Stimulated activated CD8-positive, alpha-beta memory T cell treated with anti-CD3 and anti-CD28 coated beads, Interleukin-15, amount 100 ng/mL, for 1 hour (primary cell): ENCODE measurements around the gene MTTP.

Experiments
- DNase-seq: peaks from one replicate; pipeline ENCODE4 v3.0.0-alpha.2; 2020; ENCODE audit warnings: low read depth

Gene MTTP

GRCh38 chr4:99642725-99643489, 68.3 kb downstream of the MTTP start:
- no peak for DNase-seq

GRCh38 chr4:99644453-99644852, 69.8 kb downstream of the MTTP start:
- no peak for DNase-seq

- DNase-seq = no peak
These were observed 70.4 kb downstream of the MTTP start for GRCh38 chr4:99645036-99645435.

- no peak for DNase-seq
These were observed 71.0 kb downstream of the MTTP start for GRCh38 chr4:99645638-99646037.

- no peak for DNase-seq
These were observed 72.4 kb downstream of the MTTP start for GRCh38 chr4:99647071-99647470.

GRCh38 chr4:99648321-99648720, 73.7 kb downstream of the MTTP start:
- no peak for DNase-seq

- no peak for DNase-seq
These were observed 74.6 kb downstream of the MTTP start for GRCh38 chr4:99649208-99649607.

GRCh38 chr4:99649778-99650177, 75.2 kb downstream of the MTTP start:
- no peak for DNase-seq

- no peak for DNase-seq
These were observed 76.6 kb downstream of the MTTP start for GRCh38 chr4:99651016-99651769.

GRCh38 chr4:99651811-99652485, 77.3 kb downstream of the MTTP start:
- DNase-seq = no peak

- DNase-seq = no peak
These were observed 78.2 kb downstream of the MTTP start for GRCh38 chr4:99652596-99653436.

- DNase-seq = no peak
These were observed 79.3 kb downstream of the MTTP start for GRCh38 chr4:99653916-99654315.

- no peak for DNase-seq
These were observed 79.7 kb downstream of the MTTP start for GRCh38 chr4:99654361-99654761.

GRCh38 chr4:99655308-99656081, 80.9 kb downstream of the MTTP start:
- no peak for DNase-seq

GRCh38 chr4:99657798-99658197, 83.2 kb downstream of the MTTP start, which contains the start of gene C4orf54:
Gene C4orf54, minus strand, starts transcription at chr4:99657828. Its CDS starts 3,180 bp downstream, at chr4:99654648.
- no peak for DNase-seq

- no peak for DNase-seq
These were observed 84.0 kb downstream of the MTTP start for GRCh38 chr4:99658666-99659065.

- no peak for DNase-seq
These were observed 87.3 kb downstream of the MTTP start for GRCh38 chr4:99661907-99662306.

- no peak for DNase-seq
These were observed 90.1 kb downstream of the MTTP start for GRCh38 chr4:99664716-99665115.

- no peak for DNase-seq
These were observed 91.4 kb downstream of the MTTP start for GRCh38 chr4:99665983-99666382.

GRCh38 chr4:99668472-99668871, 93.8 kb downstream of the MTTP start:
- DNase-seq = no peak

- no peak for DNase-seq
These were observed 94.5 kb downstream of the MTTP start for GRCh38 chr4:99669084-99669483.
